ENCODE measurements around the gene WDFY3.
"Not testable (repeated sequence)": the region's sequence is repeated elsewhere in the genome, so short reads cannot be mapped to it uniquely, and the experiment has no call there.

Gene WDFY3

GRCh38 chr4:84865600-84865999, 100.9 kb downstream of the WDFY3 start:
- DNase-seq (ENCODE audit: low read depth in 1 of 2, low spot score in 1 of 2) = no peak

GRCh38 chr4:84862064-84862463, 104.4 kb downstream of the WDFY3 start:
- DNase-seq (ENCODE audit: low read depth in 1 of 2, low spot score in 1 of 2) = no peak

GRCh38 chr4:84857296-84857695, 109.2 kb downstream of the WDFY3 start:
- no peak for DNase-seq (ENCODE audit: low read depth in 1 of 2, low spot score in 1 of 2)

GRCh38 chr4:84856468-84857049, 109.9 kb downstream of the WDFY3 start:
- no peak for DNase-seq (ENCODE audit: low read depth in 1 of 2, low spot score in 1 of 2)

- no peak for DNase-seq (ENCODE audit: low read depth in 1 of 2, low spot score in 1 of 2)
These were observed 110.7 kb downstream of the WDFY3 start for GRCh38 chr4:84855774-84856173.

GRCh38 chr4:84852081-84852480, 114.4 kb downstream of the WDFY3 start:
- no peak for DNase-seq (ENCODE audit: low read depth in 1 of 2, low spot score in 1 of 2)

- no peak for DNase-seq (ENCODE audit: low read depth in 1 of 2, low spot score in 1 of 2)
These were observed 117.3 kb downstream of the WDFY3 start for GRCh38 chr4:84849051-84849640.

- DNase-seq (ENCODE audit: low read depth in 1 of 2, low spot score in 1 of 2) = no peak
These were observed 118.1 kb downstream of the WDFY3 start for GRCh38 chr4:84848432-84848831.

- DNase-seq (ENCODE audit: low read depth in 1 of 2, low spot score in 1 of 2) = no peak
These were observed 118.5 kb downstream of the WDFY3 start for GRCh38 chr4:84847978-84848377.

- DNase-seq (ENCODE audit: low read depth in 1 of 2, low spot score in 1 of 2) = no peak
These were observed 119.5 kb downstream of the WDFY3 start for GRCh38 chr4:84846985-84847384.

- DNase-seq (ENCODE audit: low read depth in 1 of 2, low spot score in 1 of 2) = no peak
These were observed 125.1 kb downstream of the WDFY3 start for GRCh38 chr4:84841435-84841834.

GRCh38 chr4:84837751-84838150, 128.7 kb downstream of the WDFY3 start:
- no peak for DNase-seq (ENCODE audit: low read depth in 1 of 2, low spot score in 1 of 2)

- not testable (repeated sequence) for DNase-seq (ENCODE audit: low read depth in 1 of 2, low spot score in 1 of 2)
These were observed 136.9 kb downstream of the WDFY3 start for GRCh38 chr4:84829633-84830032.

GRCh38 chr4:84826681-84827080, 139.8 kb downstream of the WDFY3 start:
- no peak for DNase-seq (ENCODE audit: low read depth in 1 of 2, low spot score in 1 of 2)

GRCh38 chr4:84825701-84826341, 140.7 kb downstream of the WDFY3 start:
- DNase-seq (ENCODE audit: low read depth in 1 of 2, low spot score in 1 of 2) = no peak

GRCh38 chr4:84821064-84821463, 145.4 kb downstream of the WDFY3 start:
- DNase-seq (ENCODE audit: low read depth in 1 of 2, low spot score in 1 of 2) = no peak

- DNase-seq (ENCODE audit: low read depth in 1 of 2, low spot score in 1 of 2) = no peak
These were observed 152.3 kb downstream of the WDFY3 start for GRCh38 chr4:84814094-84814750.

GRCh38 chr4:84809946-84810345, 156.5 kb downstream of the WDFY3 start:
- DNase-seq (ENCODE audit: low read depth in 1 of 2, low spot score in 1 of 2) = no peak

GRCh38 chr4:84808332-84808731, 158.2 kb downstream of the WDFY3 start:
- no peak for DNase-seq (ENCODE audit: low read depth in 1 of 2, low spot score in 1 of 2)

- DNase-seq (ENCODE audit: low read depth in 1 of 2, low spot score in 1 of 2) = not testable (repeated sequence)
These were observed 159.9 kb downstream of the WDFY3 start for GRCh38 chr4:84806541-84806940.

- no peak for DNase-seq (ENCODE audit: low read depth in 1 of 2, low spot score in 1 of 2)
These were observed 162.4 kb downstream of the WDFY3 start for GRCh38 chr4:84804136-84804535.

- no peak for DNase-seq (ENCODE audit: low read depth in 1 of 2, low spot score in 1 of 2)
These were observed 162.8 kb downstream of the WDFY3 start for GRCh38 chr4:84803720-84804119.

All from activated T-helper 1 cell treated with anti-CD3 and anti-CD28 coated beads, Interleukin-2, amount 50 U/mL, for 16 hours (primary cell).